GM18909 (cell line): ENCODE data around the gene SNX32.

ENCODE experiments used
- ATAC-seq: cut with Tn5 transposase; IDR thresholded peaks from one replicate; pipeline ENCODE4 v1.9.1; 2021; ENCODE audit warnings: mild to moderate bottlenecking; ENCODE audit not compliant: unreplicated experiment, poor library complexity

Gene SNX32

DNA sequence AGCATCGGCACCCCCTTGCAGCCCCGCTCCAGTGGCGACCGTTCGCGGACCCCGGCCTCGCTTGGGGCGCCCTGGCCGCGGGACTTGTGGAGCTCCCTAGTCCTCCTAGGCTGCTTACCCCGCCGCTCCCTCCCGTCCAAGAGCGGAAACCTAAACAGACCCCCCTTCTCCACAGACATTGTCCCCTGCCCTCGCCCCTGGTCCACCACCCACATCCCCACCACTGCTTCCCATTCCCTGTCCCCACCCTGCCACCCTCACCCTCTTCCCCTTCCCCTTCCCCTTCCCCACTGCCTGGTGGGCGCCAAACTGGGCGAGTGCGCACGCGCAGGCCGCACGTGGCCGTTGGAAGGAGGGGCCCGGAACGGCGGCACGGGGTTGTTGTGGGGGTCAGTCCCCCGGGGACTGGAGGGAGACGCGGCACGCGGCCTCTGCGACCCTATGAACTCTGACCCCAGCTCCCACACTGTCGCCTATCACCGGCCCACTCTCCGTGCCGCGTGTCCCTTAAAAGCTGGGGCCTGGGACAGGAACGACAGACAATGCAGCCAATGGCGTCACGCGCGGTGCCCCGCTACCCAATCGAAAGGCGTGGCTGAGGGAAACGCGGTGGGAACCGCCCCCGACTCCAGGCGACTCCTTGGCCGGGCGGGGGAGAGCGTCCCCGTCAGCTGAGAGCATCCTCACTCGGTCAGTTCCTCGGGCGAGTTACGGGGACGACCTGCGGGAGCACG is at the start of gene SNX32:
TSS of gene SNX32 (plus strand) at position 667 of the 734 bp plus-strand sequence. CDS start 103 bp downstream, outside the sequence.
- peak; percentile 95 for ATAC-seq

DNA sequence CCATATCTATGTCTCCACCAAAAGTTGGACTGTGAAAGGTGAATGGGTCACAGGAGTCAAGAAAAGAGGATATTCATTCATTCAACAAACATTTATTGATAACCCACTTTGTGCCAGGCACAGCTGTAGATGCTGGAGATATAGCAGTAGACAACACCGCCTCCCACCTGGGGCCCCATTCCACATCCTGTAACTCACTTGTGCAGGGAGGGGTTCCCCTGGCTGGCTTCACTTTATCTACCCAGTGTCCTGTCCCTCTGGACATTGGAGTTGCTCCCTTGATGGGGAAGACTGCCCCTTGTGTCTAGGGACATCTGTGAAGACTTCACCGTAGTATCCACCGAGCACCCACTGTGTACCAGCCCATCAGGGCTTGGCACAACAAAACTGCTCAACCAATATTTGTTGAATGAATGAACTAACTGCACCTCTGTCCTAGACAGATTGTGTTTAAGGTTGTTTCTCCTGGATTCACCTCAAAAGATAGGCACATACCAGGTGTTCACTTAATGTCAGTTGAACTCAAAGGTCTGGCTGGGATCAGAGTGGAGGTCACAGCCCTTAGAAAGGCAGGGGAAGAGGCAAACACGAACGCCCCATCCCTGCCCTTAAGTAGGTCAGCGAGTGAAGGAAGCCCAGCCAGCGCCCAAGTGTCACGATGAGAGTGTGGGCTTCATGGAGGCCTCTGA is 48.3 kb upstream of the SNX32 start:
- no peak for ATAC-seq

DNA sequence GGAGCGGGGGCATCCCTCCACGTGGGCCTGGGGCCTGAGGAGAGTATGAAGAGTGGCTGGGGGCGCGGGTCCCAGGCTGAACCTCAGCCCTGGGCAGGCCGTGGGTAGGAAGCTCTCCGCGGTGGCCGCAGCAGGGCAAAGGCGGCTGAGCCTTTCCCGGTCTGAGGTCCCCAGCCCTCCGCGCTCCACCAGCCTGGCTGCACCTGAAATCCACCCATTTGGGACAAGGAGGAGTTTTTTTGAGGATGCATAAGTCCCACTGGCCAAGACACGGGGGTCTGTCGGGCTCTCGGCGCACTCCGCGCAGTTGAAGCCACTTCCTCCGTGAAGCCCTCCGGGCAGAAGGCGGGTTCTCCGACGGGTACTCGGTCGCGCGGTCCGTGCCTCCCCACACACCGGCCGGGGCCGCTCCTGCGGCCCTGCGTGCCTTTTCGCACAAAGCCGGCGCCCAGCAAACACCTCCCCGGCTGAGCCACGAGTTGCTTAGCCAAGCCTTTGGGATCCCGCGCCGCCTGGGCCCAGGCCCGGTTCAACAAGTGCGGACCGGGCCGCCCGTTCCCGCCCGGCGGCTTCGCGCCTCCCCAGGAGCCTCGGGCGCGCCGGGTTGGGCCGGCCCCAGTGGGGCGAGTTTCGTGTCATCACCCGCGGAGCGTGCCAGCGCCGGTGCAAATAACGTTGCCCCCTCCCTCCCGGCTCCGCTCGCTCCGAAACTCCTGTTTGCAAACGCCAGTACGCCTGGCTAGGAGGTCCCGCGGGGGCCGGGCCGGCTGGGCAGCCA is 47.6 kb upstream of the SNX32 start:
- no peak for ATAC-seq

DNA sequence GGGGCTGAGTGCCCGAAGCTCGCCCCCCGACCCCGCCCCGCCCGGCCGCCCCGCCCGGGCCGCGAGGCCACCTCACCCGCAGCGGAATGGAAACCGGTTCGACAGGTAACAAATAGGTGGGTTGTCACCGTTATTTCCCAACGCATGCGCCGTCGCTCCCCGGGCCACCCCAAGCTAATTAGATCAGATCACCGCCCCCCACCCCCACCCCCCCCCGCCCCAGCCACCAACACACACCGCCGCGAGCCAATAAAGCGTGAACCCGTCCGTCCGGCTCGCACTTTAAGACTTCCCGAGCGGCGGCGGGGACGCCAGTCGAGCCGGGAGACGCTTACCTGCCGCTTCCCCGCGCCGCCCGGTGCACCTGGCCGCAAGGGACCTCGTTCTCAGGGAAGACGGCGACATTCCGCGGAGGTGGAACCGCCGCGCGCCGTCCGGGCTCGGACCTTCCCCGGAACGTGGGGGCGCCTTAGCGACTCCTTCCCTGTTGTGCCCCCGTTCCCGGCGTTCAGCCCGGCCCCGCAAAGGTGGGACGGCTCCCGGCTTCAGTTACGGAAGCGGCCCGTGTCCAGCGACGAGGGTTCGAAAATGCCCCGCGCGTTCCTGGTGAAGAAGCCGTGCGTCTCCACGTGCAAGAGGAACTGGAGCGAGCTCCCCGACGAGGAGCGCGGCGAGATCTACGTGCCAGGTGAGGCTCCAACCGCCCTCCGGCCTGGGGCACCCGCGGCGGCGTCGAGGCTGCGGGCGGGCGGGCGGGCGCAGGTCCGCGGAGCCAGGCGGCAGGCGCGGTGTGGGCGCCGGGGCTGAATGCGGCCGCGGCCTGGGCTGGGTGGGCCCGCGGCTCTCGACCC is 46.8 kb upstream of the SNX32 start, which contains the start of gene OVOL1:
TSS of gene OVOL1 (plus strand) at position 278 of the 851 bp plus-strand sequence. CDS start at position 589, 311 bp downstream.
- no peak for ATAC-seq

DNA sequence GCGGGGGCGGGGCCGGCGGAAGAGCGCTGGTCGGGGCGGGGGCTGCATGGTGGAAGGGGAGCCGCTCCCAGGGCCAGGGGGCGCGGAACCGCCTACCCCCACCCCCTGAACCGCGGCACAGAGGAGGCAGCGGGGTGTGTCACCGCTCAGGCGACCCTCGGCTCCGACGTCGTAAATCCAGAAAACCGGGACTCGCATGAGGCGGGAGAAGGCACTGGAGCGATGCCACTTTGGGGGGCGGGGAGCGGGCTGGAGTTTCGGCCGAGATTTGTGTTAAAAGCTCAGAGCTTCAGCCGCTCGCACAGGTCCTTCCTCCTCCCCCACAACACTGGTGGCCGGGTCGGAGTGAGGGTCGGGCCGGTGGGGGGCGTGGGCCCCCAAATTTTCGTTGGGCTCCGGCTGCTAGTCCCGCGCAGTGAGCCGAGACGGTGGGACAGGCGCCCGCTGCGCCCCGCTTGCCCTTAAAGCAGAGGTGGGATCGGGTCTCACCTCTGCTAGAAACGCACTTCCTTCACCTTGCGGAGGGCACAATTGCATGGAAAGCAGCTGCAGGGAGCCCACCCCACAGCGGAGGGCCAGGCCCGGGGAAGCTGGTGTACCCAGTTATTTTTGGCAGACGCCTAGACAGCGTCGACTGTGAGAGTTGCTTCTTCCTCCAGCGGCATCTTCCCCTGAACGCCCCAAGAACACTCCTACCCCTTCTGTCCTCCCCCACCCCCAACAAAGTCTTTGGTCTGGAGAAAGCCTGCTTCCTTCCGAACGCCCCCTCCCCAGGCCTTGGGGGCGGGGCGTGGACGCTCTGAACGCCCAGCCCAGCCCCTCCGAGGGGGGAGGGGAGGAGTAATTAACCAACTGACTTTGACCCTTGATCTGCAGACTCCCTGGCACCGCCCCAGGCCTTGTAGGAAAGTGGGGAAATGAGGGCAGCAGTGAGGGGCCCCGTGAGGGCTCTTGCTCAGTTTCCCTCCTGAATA is 45.8 kb upstream of the SNX32 start:
- ATAC-seq = no peak

DNA sequence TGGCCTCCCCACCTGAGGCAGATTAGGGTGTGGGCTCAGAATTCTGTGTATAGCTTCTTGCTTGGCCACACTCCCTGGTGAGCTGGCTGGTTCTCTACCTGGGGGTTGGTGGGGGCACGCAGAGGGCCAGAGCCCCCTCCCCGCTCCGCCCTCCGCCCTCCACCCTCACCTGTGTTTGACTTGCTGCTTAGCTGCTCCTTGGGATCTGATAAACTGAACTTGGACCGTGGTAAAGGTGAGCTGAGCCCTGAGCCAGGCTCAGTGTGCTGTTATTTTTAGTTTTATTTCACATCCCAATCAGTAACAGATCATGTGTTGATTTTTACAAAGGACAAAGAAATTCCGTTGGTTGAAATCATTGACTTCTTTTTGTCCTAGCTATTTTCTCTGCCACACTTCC is 44.9 kb upstream of the SNX32 start:
- ATAC-seq = no peak

DNA sequence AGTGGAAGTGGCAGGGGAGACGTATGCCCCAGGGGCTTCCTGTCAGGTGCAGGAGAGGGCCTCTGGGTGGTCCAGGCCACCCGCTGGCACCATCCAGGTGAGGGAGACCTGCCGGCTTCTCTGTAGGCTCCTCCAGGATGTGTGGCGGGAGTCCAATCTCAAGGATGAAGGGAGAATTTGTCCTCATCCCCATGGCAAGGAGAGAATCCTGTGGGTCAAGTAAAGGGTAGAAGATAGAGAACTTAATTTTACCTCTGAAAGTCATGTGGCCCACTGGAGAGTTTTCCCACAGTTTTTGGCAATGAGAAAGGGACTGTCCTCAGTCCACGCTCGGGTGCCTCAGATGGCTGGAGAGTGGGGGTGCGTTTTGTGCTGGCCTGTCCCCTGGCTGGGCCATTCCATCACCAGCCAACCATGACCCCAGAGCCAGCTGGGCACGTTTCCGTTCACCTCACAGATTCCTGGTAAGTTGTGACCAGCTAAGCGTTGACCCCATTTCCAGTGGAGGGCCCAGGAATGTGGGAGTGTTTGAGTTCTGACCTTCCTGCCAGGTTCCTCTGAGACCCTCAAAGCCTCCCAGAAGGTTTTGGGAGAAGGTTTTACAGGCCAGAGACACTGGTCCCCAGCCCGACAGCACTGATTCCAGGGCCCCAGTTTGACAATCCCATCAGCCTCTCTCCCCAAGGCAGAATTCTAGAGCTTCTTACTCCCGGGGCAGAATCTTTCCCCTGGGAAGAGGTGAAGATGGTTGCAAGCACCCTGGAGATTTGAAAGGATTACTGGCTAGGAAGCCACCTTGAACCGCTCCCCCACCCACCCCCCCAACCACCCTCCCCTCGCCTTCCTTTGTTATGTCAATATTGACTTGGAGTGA is 44.3 kb upstream of the SNX32 start:
- no peak for ATAC-seq

DNA sequence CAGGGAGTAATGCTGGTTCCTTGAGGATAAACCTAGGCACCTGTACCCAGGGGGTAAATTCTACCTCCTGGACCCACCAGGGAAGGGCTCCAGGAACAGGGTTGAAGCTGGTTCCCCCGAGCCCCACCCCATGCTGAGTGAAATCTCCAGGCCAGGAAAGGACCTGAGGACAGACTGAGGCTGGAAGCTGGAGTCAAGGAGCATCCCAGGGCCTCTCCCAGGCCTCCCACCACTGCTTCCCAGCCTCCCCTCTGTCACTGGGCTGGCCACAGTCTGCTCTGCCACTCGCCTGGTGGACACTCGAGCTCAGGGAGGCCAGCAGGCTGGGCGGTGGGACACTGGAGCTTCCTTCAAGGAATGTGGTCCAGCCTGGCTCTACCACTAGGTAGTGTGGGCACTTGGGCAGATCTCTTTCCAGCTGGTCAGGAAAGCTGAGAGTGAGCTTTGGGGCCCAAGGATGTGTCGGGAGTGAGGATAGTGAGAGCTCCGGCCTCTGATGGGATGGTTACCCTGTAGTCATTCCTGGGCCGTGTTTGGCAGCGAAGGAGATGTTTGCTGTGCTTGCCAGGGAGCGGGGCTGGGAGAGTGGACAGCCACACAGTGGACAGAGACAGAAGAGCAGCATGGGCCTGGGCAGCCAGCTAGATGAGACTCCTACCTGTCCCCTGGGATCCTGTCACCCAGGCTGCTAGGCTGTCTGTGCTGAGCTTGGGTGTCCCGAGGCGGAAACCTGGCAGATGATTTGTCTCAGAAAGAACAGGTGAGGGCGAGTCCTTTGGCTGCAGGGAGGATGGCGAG is 43.5 kb upstream of the SNX32 start:
- no peak for ATAC-seq

DNA sequence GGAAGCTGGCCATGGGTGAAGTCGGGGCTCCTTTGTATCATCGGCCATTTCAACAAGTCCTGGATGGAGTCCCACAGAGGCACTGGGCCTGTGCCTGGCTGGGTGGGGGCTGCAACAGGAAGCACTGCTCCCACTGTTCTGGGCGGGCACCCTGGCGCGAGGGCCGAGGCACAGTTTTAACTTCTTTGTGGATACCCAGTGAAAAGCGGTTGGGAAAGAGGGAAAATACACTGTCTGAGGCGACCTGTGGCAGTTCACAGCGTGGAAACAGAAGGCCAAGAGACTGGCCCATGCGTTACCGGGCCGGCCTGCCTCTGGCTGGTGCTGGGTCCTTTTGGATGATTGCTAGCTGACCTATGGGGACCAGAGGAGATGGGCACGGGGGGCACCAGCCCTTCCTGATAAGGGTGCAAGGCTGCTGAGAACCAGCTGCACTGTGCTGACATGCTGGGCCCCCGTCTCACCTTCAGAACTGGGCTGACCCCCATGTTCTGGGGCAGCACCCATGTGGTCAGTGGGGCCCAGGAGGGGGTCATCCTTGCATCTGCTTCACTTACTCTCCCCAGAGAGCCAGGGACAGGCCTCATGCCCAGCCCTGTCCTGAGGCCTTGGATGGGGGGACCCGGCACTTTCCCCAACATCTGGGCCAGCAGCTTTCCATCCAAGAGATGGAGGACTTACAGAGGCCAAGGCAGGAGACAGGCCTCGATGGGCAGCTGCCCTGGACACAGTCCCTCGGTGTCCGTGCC is 42.7 kb upstream of the SNX32 start:
- no peak for ATAC-seq

DNA sequence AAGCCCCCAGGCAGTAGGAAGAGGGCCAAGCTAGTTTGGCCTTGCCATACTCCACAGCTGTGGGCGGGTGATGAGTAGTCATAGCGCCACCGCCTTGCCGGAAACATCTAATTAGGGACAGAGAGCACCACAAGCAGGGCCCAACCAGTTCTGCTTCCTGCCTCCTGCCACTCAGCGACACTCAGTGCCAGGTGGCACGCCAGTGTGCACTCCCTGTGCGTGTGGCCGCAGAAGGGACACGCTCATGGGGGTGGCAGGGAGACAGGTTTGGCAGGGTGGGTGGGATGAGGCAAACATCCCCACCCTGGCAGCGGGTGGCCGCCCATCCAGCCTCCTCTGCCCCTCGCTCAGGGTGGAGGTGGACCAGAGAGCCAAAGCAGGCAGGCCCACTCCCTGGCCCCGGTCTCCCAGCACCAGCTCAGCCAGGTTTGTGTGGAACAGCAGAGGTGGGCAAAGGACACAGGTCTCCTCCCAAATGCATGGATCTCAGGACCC is 42.0 kb upstream of the SNX32 start:
- peak; percentile 75 for ATAC-seq

DNA sequence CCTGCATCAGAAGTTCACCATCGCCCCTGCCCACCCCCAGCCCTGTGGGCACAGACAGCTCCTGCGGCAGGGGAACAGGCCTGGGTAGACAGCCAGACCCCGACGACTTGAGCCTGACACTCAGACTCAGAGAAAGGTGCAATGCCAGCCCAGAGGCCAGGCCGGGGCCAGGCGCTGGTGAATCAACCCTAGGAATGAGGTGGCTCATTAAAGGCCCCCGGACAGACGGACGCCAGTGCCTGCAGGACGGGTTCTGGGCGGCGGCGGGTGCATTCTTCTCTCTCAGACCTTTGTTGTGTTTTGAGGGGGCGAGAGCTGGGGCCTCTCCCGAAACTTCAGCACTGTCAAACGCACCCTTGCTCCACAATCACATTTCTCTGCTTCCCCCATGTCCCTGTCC is 41.3 kb upstream of the SNX32 start:
- ATAC-seq = no peak

DNA sequence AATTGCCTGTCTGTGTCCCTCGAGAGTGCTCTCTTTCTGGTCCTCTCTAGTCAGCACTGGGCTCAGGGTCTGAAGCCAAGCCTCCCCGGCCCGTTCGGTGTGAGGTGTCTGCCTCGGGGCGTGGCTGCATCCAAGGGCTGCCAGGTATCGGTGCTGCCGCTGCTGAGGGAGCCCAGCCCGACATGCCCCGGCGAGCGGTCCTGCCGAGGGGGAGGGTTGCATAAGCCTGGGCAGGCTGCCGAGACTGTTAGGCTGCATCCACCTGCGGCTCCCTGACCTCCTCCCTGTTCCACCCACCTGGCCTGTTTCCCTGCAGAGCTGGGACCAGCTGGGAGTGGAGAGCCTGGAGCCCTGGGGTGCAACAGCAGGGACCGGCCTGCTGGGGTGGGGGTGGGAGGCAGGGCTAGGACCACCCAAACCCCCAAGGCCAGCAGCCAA is 40.6 kb upstream of the SNX32 start:
- ATAC-seq = no peak

DNA sequence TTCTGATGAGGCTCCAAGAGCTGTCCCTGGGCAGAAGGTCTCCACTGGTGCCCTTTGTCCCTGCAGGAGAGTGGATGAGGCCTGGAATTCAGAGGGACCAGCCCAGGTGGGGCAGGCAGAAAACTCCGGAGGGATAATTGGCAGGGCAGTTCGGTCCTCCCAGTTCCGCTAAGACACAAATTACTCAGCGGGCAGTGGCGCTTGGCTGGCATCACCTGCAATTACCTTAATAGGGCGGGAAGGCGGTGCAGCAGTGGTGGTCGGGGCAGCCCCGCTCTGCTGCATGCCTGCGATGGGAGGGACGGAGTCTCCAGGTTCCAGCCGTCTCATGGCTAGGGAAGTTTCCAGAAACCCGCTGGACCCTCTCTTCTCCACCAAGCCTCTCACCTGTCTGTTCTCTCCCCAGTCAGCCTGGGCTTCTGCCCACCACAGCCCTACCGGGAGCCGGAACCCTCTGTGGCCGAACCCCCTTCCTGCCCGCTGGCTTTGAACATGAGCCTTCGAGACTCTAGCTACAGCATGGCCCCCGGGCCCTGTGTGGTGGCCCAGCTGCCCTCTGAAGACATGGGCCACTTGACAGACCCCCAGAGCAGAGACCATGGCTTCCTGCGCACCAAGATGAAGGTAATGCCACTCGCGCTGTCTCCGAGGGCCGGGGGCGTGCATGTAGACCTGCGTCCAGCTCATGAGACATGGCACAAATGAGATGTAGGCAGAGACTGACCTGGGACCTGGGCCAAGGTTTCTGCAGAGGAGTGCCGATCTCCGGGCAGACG is 40.0 kb upstream of the SNX32 start:
- ATAC-seq = no peak

DNA sequence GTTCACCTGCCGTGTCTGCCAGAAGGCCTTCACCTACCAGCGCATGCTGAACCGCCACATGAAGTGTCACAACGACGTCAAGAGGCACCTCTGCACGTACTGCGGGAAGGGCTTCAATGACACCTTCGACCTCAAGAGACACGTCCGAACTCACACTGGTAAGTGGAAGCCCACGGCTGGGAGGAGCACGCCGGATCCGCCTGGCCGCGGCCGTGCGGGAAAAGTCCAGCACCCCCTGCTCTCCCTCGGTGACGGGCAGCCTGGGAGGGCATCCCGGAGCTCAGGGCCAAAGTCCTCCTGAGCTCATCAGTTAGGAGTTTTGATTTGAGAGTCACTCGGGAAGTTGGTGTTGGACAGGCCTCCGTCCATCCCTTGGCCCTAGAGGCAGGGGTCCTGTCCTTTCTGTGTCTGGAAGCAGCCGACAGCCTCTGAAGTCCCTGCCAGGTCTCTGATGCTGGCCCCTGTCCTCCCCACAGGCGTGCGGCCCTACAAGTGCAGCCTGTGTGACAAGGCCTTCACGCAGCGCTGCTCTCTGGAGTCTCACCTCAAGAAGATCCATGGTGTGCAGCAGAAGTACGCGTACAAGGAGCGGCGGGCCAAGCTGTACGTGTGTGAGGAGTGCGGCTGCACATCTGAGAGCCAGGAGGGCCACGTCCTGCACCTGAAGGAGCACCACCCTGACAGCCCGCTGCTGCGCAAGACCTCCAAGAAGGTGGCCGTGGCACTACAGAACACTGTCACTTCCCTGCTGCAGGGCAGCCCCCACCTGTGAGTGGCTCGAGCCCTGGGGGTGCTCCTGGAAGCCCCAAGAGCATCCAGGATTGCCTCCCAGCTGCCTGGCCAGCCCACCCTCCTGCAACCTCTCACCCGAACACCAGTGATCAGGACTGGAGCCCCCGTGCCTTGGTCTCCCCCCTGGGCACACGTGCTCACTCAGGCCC is 38.9 kb upstream of the SNX32 start:
- ATAC-seq = no peak
